OCI-LY3 (cell line): ENCODE results near the gene VENTX.

Source experiments
- H2AFZ ChIP-seq: fragments of 200-600, 300-600 bp; shearing (Covaris generic); 2 replicates; pipeline ENCODE4 v1.6.0; 2014; ENCODE audit warnings: antibody characterized with exemption, low read depth, low read length
- H3K27ac ChIP-seq: fragments of 200-600, 300-600 bp; sonication (generic); 2 replicates; pipeline ENCODE4 v1.5.1; 2014; ENCODE audit warnings: mild to moderate bottlenecking, low read length, moderate library complexity, mixed read lengths
- H3K27me3 ChIP-seq: fragments of 200-600, 300-600 bp; sonication (generic); 2 replicates; pipeline ENCODE4 v1.6.1; 2014; ENCODE audit warnings: low read depth, low read length, mixed read lengths
- H3K36me3 ChIP-seq: fragments of 200-600, 300-600 bp; sonication (generic); replicated peaks from 2 replicates; pipeline ENCODE3; 2014; ENCODE audit warnings: low read depth, low read length, mixed read lengths
- H3K4me1 ChIP-seq: fragments of 300-600, 200-600 bp; sonication (generic); 2 replicates; pipeline ENCODE4 v1.6.1; 2014; ENCODE audit warnings: low read length, mixed read lengths
- H3K4me2 ChIP-seq: fragments of 200-600, 300-600 bp; sonication (generic); 2 replicates; pipeline ENCODE4 v1.6.1; 2014; ENCODE audit warnings: low read length, mixed read lengths
- H3K4me3 ChIP-seq: fragments of 300-600, 200-600 bp; sonication (generic); 2 replicates; pipeline ENCODE4 v1.5.1; 2014; ENCODE audit warnings: antibody characterized with exemption, mild to moderate bottlenecking, low read length, moderate library complexity
- H3K79me2 ChIP-seq: fragments of 300-600, 200-600 bp; shearing (Covaris generic); 2 replicates; pipeline ENCODE4 v1.6.1; 2014; ENCODE audit warnings: mild to moderate bottlenecking, low read length, mixed read lengths
- H3K9ac ChIP-seq: fragments of 300-600, 200-600 bp; shearing (Covaris generic); 2 replicates; pipeline ENCODE4 v1.6.0; 2014; ENCODE audit warnings: mild to moderate bottlenecking, low read length, moderate library complexity
- H3K9me3 ChIP-seq: fragments of 200-600, 300-600 bp; shearing (Covaris generic); 2 replicates; pipeline ENCODE4 v1.6.1; 2014; ENCODE audit warnings: low read length, mixed read lengths; ENCODE audit not compliant: insufficient read depth
- H4K20me1 ChIP-seq: fragments of 200-600, 300-600 bp; sonication (generic); 2 replicates; pipeline ENCODE4 v1.6.1; 2016; ENCODE audit warnings: low read length, mixed read lengths; ENCODE audit not compliant: insufficient read depth
- CTCF ChIP-seq: fragments of 200-600, 300-600 bp; sonication (generic); IDR thresholded peaks from 2 replicates; pipeline ENCODE4 v1.5.1; 2014; ENCODE audit warnings: antibody characterized with exemption, low read length, low read depth
- EZH2phosphoT487 ChIP-seq: fragments of 200-600 bp; shearing (Covaris generic); IDR thresholded peaks from 2 replicates; pipeline ENCODE4 v1.6.1; 2018; ENCODE audit warnings: antibody characterized with exemption, mixed run types, low read depth

Gene VENTX

GRCh38 chr10:133241501-133242205 lies 4.0 kb downstream of the VENTX start:
- H2AFZ ChIP-seq = peak overlapping the region; percentile 40; the same call in 1 of the 2 replicates
- no peak overlapping the region for H3K27ac ChIP-seq
- H3K9ac ChIP-seq = no peak overlapping the region
- no peaks in the 10 kb centered on the region for H3K36me3 ChIP-seq
- H3K27me3 ChIP-seq = peaks cover 10% of the 10 kb centered on the region; the same call in 1 of the 2 replicates
- no peak for TF ChIP-seq EZH2phosphoT487
- no peaks in the 10 kb centered on the region for H3K79me2 ChIP-seq
- no peaks in the 10 kb centered on the region for H4K20me1 ChIP-seq
- H3K4me1 ChIP-seq = peaks cover 13% of the 10 kb centered on the region; the same call in 1 of the 2 replicates
- peak overlapping the region; percentile 69 for H3K4me2 ChIP-seq
- H3K4me3 ChIP-seq = peak overlapping the region; percentile 66
- H3K9me3 ChIP-seq = no peaks in the 10 kb centered on the region

- H3K4me2 ChIP-seq = no peak overlapping the region
Observed at GRCh38 chr10:133242611-133243356, 5.1 kb downstream of the VENTX start.

GRCh38 chr10:133243593-133243992 lies 5.9 kb downstream of the VENTX start:
- Histone ChIP-seq H3K27ac (no peak overlapping the region), H3K4me1 (peaks cover 13% of the 10 kb centered on the region; the same call in 1 of the 2 replicates), H4K20me1 (no peaks in the 10 kb centered on the region), H3K9me3 (no peaks in the 10 kb centered on the region), H3K9ac (no peak overlapping the region), H3K79me2 (no peaks in the 10 kb centered on the region), H2AFZ (no peak overlapping the region), H3K4me3 (no peak overlapping the region), H3K27me3 (peaks cover 10% of the 10 kb centered on the region; the same call in 1 of the 2 replicates), H3K4me2 (no peak overlapping the region), H3K36me3 (no peaks in the 10 kb centered on the region)
- TF ChIP-seq CTCF (no peak), EZH2phosphoT487 (no peak)

More at GRCh38 chr10:133242611-133243356, 5.1 kb downstream of the VENTX start:
- Histone ChIP-seq H3K9me3 (no peaks in the 10 kb centered on the region), H4K20me1 (no peaks in the 10 kb centered on the region), H3K27ac (no peak overlapping the region), H3K4me1 (peaks cover 13% of the 10 kb centered on the region; the same call in 1 of the 2 replicates), H3K36me3 (no peaks in the 10 kb centered on the region), H3K9ac (no peak overlapping the region), H2AFZ (no peak overlapping the region), H3K4me3 (no peak overlapping the region), H3K79me2 (no peaks in the 10 kb centered on the region), H3K27me3 (peaks cover 10% of the 10 kb centered on the region; the same call in 1 of the 2 replicates)
- TF ChIP-seq EZH2phosphoT487 (no peak), CTCF (no peak)

GRCh38 chr10:133245439-133246235 lies 8.0 kb downstream of the VENTX start:
- Histone ChIP-seq H3K79me2 (no peaks in the 10 kb centered on the region), H4K20me1 (no peaks in the 10 kb centered on the region), H3K4me1 (peaks cover 13% of the 10 kb centered on the region; the same call in 1 of the 2 replicates), H3K36me3 (no peaks in the 10 kb centered on the region), H2AFZ (no peak overlapping the region), H3K27ac (no peak overlapping the region), H3K9ac (no peak overlapping the region), H3K4me2 (no peak overlapping the region), H3K27me3 (peaks cover 15% of the 10 kb centered on the region; the same call in 1 of the 2 replicates), H3K9me3 (no peaks in the 10 kb centered on the region), H3K4me3 (no peak overlapping the region)
- TF ChIP-seq EZH2phosphoT487 (no peak), CTCF (no peak)
